Natural killer cell (primary cell): ENCODE measurements around the gene ERBB2. TPM values are rescaled to one million over a fixed set of nuclear protein-coding genes. Genes with fewer than 3 reads are reported as not detected.

Experiments
- ATAC-seq, 3 donors: fragments of 150-1000 bp in 2 of 3; fragments of 200-7000 bp in 1 of 3; cut with Tn5 transposase; 1 replicate in 1 of 3; 2 replicates in 2 of 3; pipeline ENCODE4 v1.10.0; 2021; ENCODE audit warnings: mild to moderate bottlenecking in 2 of 3, moderate library complexity in 2 of 3
- DNase-seq, 2 donors: peaks; one replicate each; pipeline versions ENCODE4 v3.0.0 to v3.0.0-alpha.2; 2013 to 2021; ENCODE audit warnings: mixed read lengths in 1 of 2
- H3K27ac ChIP-seq: one replicate; pipeline ENCODE4 v1.5.1; 2013; ENCODE audit warnings: mild to moderate bottlenecking, low read length
- H3K27me3 ChIP-seq: one replicate; pipeline ENCODE4 v1.6.1; 2013; ENCODE audit warnings: low read length; ENCODE audit not compliant: control insufficient read depth, insufficient read depth
- H3K36me3 ChIP-seq: one replicate; pipeline ENCODE4 v1.6.1; 2013; ENCODE audit warnings: low read length; ENCODE audit not compliant: control insufficient read depth, insufficient read depth
- H3K4me1 ChIP-seq: one replicate; pipeline ENCODE4 v1.6.1; 2013; ENCODE audit warnings: low read length; ENCODE audit not compliant: control insufficient read depth, insufficient read depth
- H3K4me3 ChIP-seq: one replicate; pipeline ENCODE4 v1.5.1; 2013; ENCODE audit warnings: low read length
- H3K9me3 ChIP-seq: one replicate; pipeline ENCODE4 v1.6.1; 2013; ENCODE audit warnings: low read length; ENCODE audit not compliant: control insufficient read depth, insufficient read depth
- H3K27ac Mint-ChIP-seq, 2 donors: one replicate each; pipeline ENCODE4 v1.8.0; 2022; ENCODE audit warnings: mild to moderate bottlenecking in 2 of 2, mixed read lengths in 2 of 2, moderate library complexity in 1 of 2
- H3K27me3 Mint-ChIP-seq, 2 donors: one replicate each; pipeline ENCODE4 v1.8.0; 2022; ENCODE audit warnings: low read depth in 2 of 2, mixed read lengths in 2 of 2
- H3K36me3 Mint-ChIP-seq: one replicate; pipeline ENCODE4 v1.8.0; 2022; ENCODE audit warnings: mixed read lengths
- H3K4me1 Mint-ChIP-seq, 2 donors: one replicate each; pipeline ENCODE4 v1.8.0; 2022; ENCODE audit warnings: mixed read lengths in 2 of 2
- H3K4me3 Mint-ChIP-seq: one replicate; pipeline ENCODE4 v1.8.0; 2022; ENCODE audit warnings: mild to moderate bottlenecking, moderate library complexity, mixed read lengths
- H3K9me3 Mint-ChIP-seq, 2 donors: one replicate each; pipeline ENCODE4 v1.8.0; 2022; ENCODE audit warnings: mixed read lengths in 2 of 2
- CTCF ChIP-seq: fragments of 200-600 bp; IDR thresholded peaks from one replicate; pipeline ENCODE4 v1.8.0; 2022; ENCODE audit warnings: antibody characterized with exemption
- WGBS: methylation state at CpG from one replicate; pipeline ENCODE4 v1.1.7; 2013; ENCODE audit warnings: missing lambda C conversion rate; ENCODE audit not compliant: insufficient coverage; 5-methylcytosine and 5-hydroxymethylcytosine counted together
- intact Hi-C: fragments of 100-400 bp; cut with micrococcal nuclease; formaldehyde crosslinking; loops from one replicate; pipeline ENCODE4 v1.14.2; 2022
- total RNA-seq, 4 donors: library from RNA; stranded (reverse); fragments of 120-200 nt in 1 of 4; gene quantifications; one replicate each; pipeline versions ENCODE4 v1.2.3 to v1.2.4, GENCODE V29; 2013 to 2022

Gene ERBB2
- total RNA-seq, 3 donors from 2014 or later (not counting 1 experiment from before 2014, with no cell fraction given), result 77.6 to 115 (median 82.1) TPM

- Histone ChIP-seq H3K36me3 (peaks cover 21% of the 10 kb centered on the region), H3K9me3 (no peaks in the 10 kb centered on the region), H3K27ac (peak overlapping the region; percentile 85), H3K4me1 (peaks cover 63% of the 10 kb centered on the region), H3K4me3 (no peak overlapping the region), H3K27me3 (no peaks in the 10 kb centered on the region)
- no peaks in the 10 kb centered on the region for H3K27me3 Mint-ChIP-seq
- H3K9me3 Mint-ChIP-seq, result no peaks in the 10 kb centered on the region
- WGBS, result 33% methylated on average over 3 of the region's 4 CpGs
- H3K4me3 Mint-ChIP-seq, result peak overlapping the region; percentile 97
- H3K4me1 Mint-ChIP-seq, result peaks cover 90 to 92% of the 10 kb centered on the region in 2 donors
- intact Hi-C loops, result loop anchor here (5.0 to 10.0 kb wide), 2 partner anchors 88 to 331 kb away; partner anchors contain the start of genes IKZF3 and NR1D1
- peak in 1 of 2 donors; percentile 57 for DNase-seq
- H3K27ac Mint-ChIP-seq, result peak overlapping the region; percentile 94 to 98
- peak in 1 of 3 donors; percentile 16 for ATAC-seq
- H3K36me3 Mint-ChIP-seq, result peaks cover 7% of the 10 kb centered on the region
- no peak for TF ChIP-seq CTCF
Measured at GRCh38 chr17:39774047-39774446, 74.2 kb downstream of the ERBB2 start.

GRCh38 chr17:39775031-39775430, 75.2 kb downstream of the ERBB2 start:
- peaks cover 14% of the 10 kb centered on the region for H3K36me3 ChIP-seq
- no peaks in the 10 kb centered on the region for H3K27me3 ChIP-seq
- Mint-ChIP-seq H3K4me1 (peaks cover 80 to 87% of the 10 kb centered on the region in 2 donors), H3K9me3 (no peaks in the 10 kb centered on the region), H3K27me3 (no peaks in the 10 kb centered on the region), H3K4me3 (peak overlapping the region; percentile 97), H3K27ac (peak overlapping the region; percentile 94 to 98), H3K36me3 (peaks cover 7% of the 10 kb centered on the region)
- peak overlapping the region; percentile 85 for H3K27ac ChIP-seq
- WGBS, result 58% methylated on average over 2 of the region's 2 CpGs
- TF ChIP-seq CTCF, result no peak
- peaks cover 62% of the 10 kb centered on the region for H3K4me1 ChIP-seq
- no peaks in the 10 kb centered on the region for H3K9me3 ChIP-seq
- peak overlapping the region; percentile 31 for H3K4me3 ChIP-seq
- peak in 2 of 3 donors; percentile 8 to 26 for ATAC-seq
- intact Hi-C loops, result loop anchor here (10.0 kb wide), 1 partner anchor 330 kb away; the partner anchor contains the start of gene NR1D1
- peak in 1 of 2 donors; percentile 54 for DNase-seq

GRCh38 chr17:39776252-39776651, 76.4 kb downstream of the ERBB2 start:
- Histone ChIP-seq H3K4me1 (peaks cover 62% of the 10 kb centered on the region), H3K9me3 (no peaks in the 10 kb centered on the region), H3K4me3 (peak overlapping the region; percentile 64), H3K36me3 (peaks cover 9% of the 10 kb centered on the region), H3K27ac (peak overlapping the region; percentile 85), H3K27me3 (no peaks in the 10 kb centered on the region)
- Mint-ChIP-seq H3K4me1 (peaks cover 77 to 84% of the 10 kb centered on the region in 2 donors), H3K4me3 (peak overlapping the region; percentile 97), H3K36me3 (peaks cover 5% of the 10 kb centered on the region), H3K9me3 (no peaks in the 10 kb centered on the region), H3K27ac (peak overlapping the region; percentile 94 to 98), H3K27me3 (no peaks in the 10 kb centered on the region)
- intact Hi-C loops, result loop anchor here (1.0 to 10.0 kb wide), 2 partner anchors 9 to 329 kb away; partner anchors contain the start of gene NR1D1
- ATAC-seq (peak in 2 of 3 donors; percentile 31 to 34), DNase-seq (peak in 1 of 2 donors; percentile 65)
- no peak for TF ChIP-seq CTCF
